ENCODE results near the gene POLR1E. TPM values are rescaled to one million over a fixed set of nuclear protein-coding genes. Genes with fewer than 3 reads are reported as not detected.

The POLR1E gene
- total RNA-seq, 1 experiment from 2014 or later = 45.8 TPM

GRCh38 chr9:37540634-37541033 is 54.9 kb downstream of the POLR1E start:
- no peaks in the 10 kb centered on the region for H3K27me3 Mint-ChIP-seq (ENCODE audit: low read depth)
- Histone ChIP-seq H3K9me3 (ENCODE audit: control insufficient read depth, low read depth, low read length) (no peaks in the 10 kb centered on the region), H2BK20ac (ENCODE audit: low read depth, low read length, poor library complexity, severe bottlenecking) (no peak overlapping the region), H4K5ac (ENCODE audit: insufficient read length, low read depth, low read length) (no peak overlapping the region), H3K23me2 (ENCODE audit: insufficient read length, low read depth, low read length, poor library complexity, severe bottlenecking) (no peaks in the 10 kb centered on the region), H3K27me3 (ENCODE audit: insufficient read depth, low read length) (no peaks in the 10 kb centered on the region), H3K56ac (ENCODE audit: insufficient read length, low read depth, low read length) (no peak overlapping the region), H3K79me2 (ENCODE audit: insufficient read depth, low read length) (no peaks in the 10 kb centered on the region), H2BK120ac (ENCODE audit: low read depth, low read length, poor library complexity, severe bottlenecking) (no peak overlapping the region), H2BK12ac (ENCODE audit: insufficient read length, low read depth, low read length) (no peak overlapping the region), H4K20me1 (ENCODE audit: control insufficient read depth, insufficient read depth, insufficient read length) (no peaks in the 10 kb centered on the region), H3K4me2 (ENCODE audit: insufficient read depth, insufficient read length, low read length) (no peak overlapping the region), H2AFZ (ENCODE audit: low read length) (no peak overlapping the region), H3K4ac (ENCODE audit: low read depth, low read length) (no peak overlapping the region), H3T11ph (ENCODE audit: low read length) (no peak overlapping the region), H4K91ac (ENCODE audit: insufficient read length, low read depth, low read length) (no peak overlapping the region), H3K23ac (ENCODE audit: insufficient read length, low read depth, low read length) (no peak overlapping the region), H3K18ac (ENCODE audit: insufficient read length, low read depth, low read length) (no peak overlapping the region), H3K27ac (ENCODE audit: insufficient read length, low read depth, low read length) (no peak overlapping the region), H2BK15ac (ENCODE audit: low read depth, low read length) (no peak overlapping the region), H3K4me1 (ENCODE audit: insufficient read depth, low read length) (no peaks in the 10 kb centered on the region), H3K79me1 (ENCODE audit: insufficient read depth, low read depth, low read length, poor library complexity, severe bottlenecking) (no peaks in the 10 kb centered on the region), H3K9ac (ENCODE audit: extremely low read depth, insufficient read length, low read length) (no peak overlapping the region), H4K8ac (replicated peaks; ENCODE audit: insufficient read length, low read depth, low read length) (no peak overlapping the region), H2AK5ac (ENCODE audit: insufficient read length, low read length) (no peak overlapping the region), H3K14ac (ENCODE audit: insufficient read depth, low read length) (no peak overlapping the region), H2BK5ac (ENCODE audit: insufficient read length, low read length) (no peak overlapping the region)
- no peaks in the 10 kb centered on the region for H3K9me3 Mint-ChIP-seq
- WGBS (ENCODE audit: extremely low coverage, insufficient read length, low lambda C conversion rate) = no CpG with 5 or more reads among the region's 3 CpGs
- H3K4me1 Mint-ChIP-seq = no peaks in the 10 kb centered on the region
- no peak overlapping the region for H3K27ac Mint-ChIP-seq
- peaks cover 16 to 51% (median 39%) of the 10 kb centered on the region in 3 experiments; a peak in 6 of 7 replicates for H3K36me3 Mint-ChIP-seq (ENCODE audit: insufficient read depth in 1 of 3, low read depth in 3 of 3)
- no peak for TF ChIP-seq CTCF (conservative IDR thresholded peaks at IDR 0.05)
- no peak for DNase-seq
- H3K4me3 Mint-ChIP-seq = no peak overlapping the region
